K562 (cell line): Measurements from ENCODE around the gene CLDN7. TPM values are rescaled to one million over a fixed set of nuclear protein-coding genes. Genes with fewer than 3 reads are reported as not detected.
A peak's percentile ranks its signal among the peaks of the same experiment; 100 is the strongest.

Experiments used
- CBX5 ChIP-seq: IDR thresholded peaks from 2 replicates; pipeline ENCODE4 v1.6.1; 2014; ENCODE audit warnings: low read depth, borderline replicate concordance
- CBX8 ChIP-seq: fragments of 200-600 bp; sonication (generic); IDR thresholded peaks from 2 replicates; pipeline ENCODE4 v1.6.1; 2012; ENCODE audit warnings: borderline replicate concordance, mixed run types, low read depth, mild to moderate bottlenecking, moderate library complexity, mixed read lengths, low read length, control low read depth, inconsistent platforms; ENCODE audit not compliant: poor library complexity, severe bottlenecking; ENCODE audit errors: extremely low read depth
- CREM ChIP-seq: IDR thresholded peaks from 2 replicates; pipeline ENCODE4 v1.6.1; 2014; ENCODE audit warnings: antibody characterized with exemption, low read depth
- HMG20A ChIP-seq: fragments of 450-650 bp; formaldehyde crosslinking; conservative IDR thresholded peaks from 2 replicates; pipeline ENCODE4 v1.4.0; 2020; ENCODE audit warnings: mild to moderate bottlenecking, mixed read lengths
- HMG20B ChIP-seq: fragments of 250-450 bp; sonication (Bioruptor Pico); IDR thresholded peaks from 2 replicates; pipeline ENCODE4 v1.5.0; 2021; ENCODE audit warnings: mild to moderate bottlenecking
- MAFF ChIP-seq: IDR thresholded peaks from 2 replicates; pipeline ENCODE4 v1.6.1; 2012; ENCODE audit warnings: low read length, improper control_type of control experiment
- MBD2 ChIP-seq: sonication (generic); IDR thresholded peaks from 2 replicates; pipeline ENCODE4 v1.6.1; 2016; ENCODE audit warnings: low read depth, borderline replicate concordance
- MEIS2 ChIP-seq: fragments of 450-650 bp; IDR thresholded peaks from 2 replicates; pipeline ENCODE4 v1.6.1; 2014; ENCODE audit warnings: mild to moderate bottlenecking; ENCODE audit not compliant: partially characterized antibody
- NRF1 ChIP-seq, 2 experiments: fragments of 450-650 bp; IDR thresholded peaks in 1 of 2; conservative IDR thresholded peaks in 1 of 2; 2 replicates each; pipeline ENCODE4 v1.6.1; 2014; ENCODE audit warnings: mild to moderate bottlenecking in 2 of 2
- PYGO2 ChIP-seq: fragments of 450-650 bp; IDR thresholded peaks from 2 replicates; pipeline ENCODE4 v1.6.1; 2016; ENCODE audit warnings: mild to moderate bottlenecking, missing genetic modification characterization, moderate library complexity, missing compliant biosample characterization
- RBFOX2 ChIP-seq: fragments of 200-400 bp; formaldehyde crosslinking; IDR thresholded peaks from 2 replicates; pipeline ENCODE4 v1.6.1; 2017; ENCODE audit warnings: low read depth, mild to moderate bottlenecking, low read length, moderate library complexity
- RFX7 ChIP-seq: fragments of 250-450 bp; sonication (Bioruptor Pico); IDR thresholded peaks from 2 replicates; pipeline ENCODE4 v1.5.1; 2021; ENCODE audit warnings: mild to moderate bottlenecking
- U2AF2 ChIP-seq: fragments of 200-400 bp; formaldehyde crosslinking; optimal IDR thresholded peaks from 2 replicates; pipeline ENCODE3; 2017; ENCODE audit warnings: low read depth, mild to moderate bottlenecking, low read length
- ZNF445 ChIP-seq: fragments of 250-450 bp; sonication (Bioruptor Pico); IDR thresholded peaks from 2 replicates; pipeline ENCODE4 v1.4.0; 2020; ENCODE audit warnings: low read depth, mild to moderate bottlenecking, moderate library complexity
- polyA plus RNA-seq, 8 experiments: library from polyadenylated mRNA; depleted of rRNA in 4 of 8; stranded (reverse) in 5 of 8; unstranded in 3 of 8; fragments of >200 nt; fragmentation: Nextera tagmentation in 2 of 8; fragmentation: Illumina TruSeq in 1 of 8; extraction: Ambion mirVana in 2 of 8; extraction: Trizol in 1 of 8; gene quantifications; 2 replicates each; pipeline versions ENCODE4 v1.2.1 to v1.2.3, GENCODE V29; 2011 to 2014; ENCODE audit warnings: inconsistent platforms in 1 of 8, missing spikeins in 1 of 8
- total RNA-seq, 7 experiments: library from RNA; depleted of rRNA in 6 of 7; stranded (reverse); fragments of >200 nt in 6 of 7; fragmentation: Illumina TruSeq in 2 of 7; extraction: Trizol in 2 of 7; gene quantifications; 2 replicates each; pipeline versions ENCODE4 v1.2.1 to v1.2.3, GENCODE V29; 2011 to 2021; ENCODE audit warnings: low replicate concordance in 1 of 7
- TF ChIP-seq, protein P1 (sequence below): IDR thresholded peaks from 3 replicates; pipeline ENCODE4 v1.6.1; 2011; ENCODE audit warnings: borderline replicate concordance, mild to moderate bottlenecking, moderate library complexity; ENCODE audit not compliant: insufficient read length; ENCODE audit errors: extremely low read depth
- TF ChIP-seq, protein P2 (sequence below), 2 experiments: fragments of 200-800 bp in 1 of 2; sonication (Bioruptor generic) in 1 of 2; sonication (generic) in 1 of 2; formaldehyde crosslinking in 1 of 2; IDR thresholded peaks in 1 of 2; conservative IDR thresholded peaks in 1 of 2; 2 replicates each; pipeline versions ENCODE4 v1.5.0 to v1.6.1; 2016 to 2020; ENCODE audit warnings: missing compliant biosample characterization in 1 of 2, missing genetic modification characterization in 1 of 2, missing genetic modification reagents in 1 of 2
- TF ChIP-seq, protein P3 (sequence below): fragments of 450-650 bp; formaldehyde crosslinking; IDR thresholded peaks from 2 replicates; pipeline ENCODE4 v1.4.0; 2020; ENCODE audit warnings: mild to moderate bottlenecking, moderate library complexity
- TF ChIP-seq, protein P4 (sequence below): fragments of 250-450 bp; sonication (Bioruptor Pico); IDR thresholded peaks from 2 replicates; pipeline ENCODE4 v1.5.0; 2021; ENCODE audit warnings: mild to moderate bottlenecking, borderline replicate concordance

CLDN7 gene
- total and polyA plus RNA-seq, 9 of the 15 experiments (the other 6 are each of a cell fraction or from before 2014, with no cell fraction given): 2.2 to 14.5 (median 7.6) TPM

DNA sequence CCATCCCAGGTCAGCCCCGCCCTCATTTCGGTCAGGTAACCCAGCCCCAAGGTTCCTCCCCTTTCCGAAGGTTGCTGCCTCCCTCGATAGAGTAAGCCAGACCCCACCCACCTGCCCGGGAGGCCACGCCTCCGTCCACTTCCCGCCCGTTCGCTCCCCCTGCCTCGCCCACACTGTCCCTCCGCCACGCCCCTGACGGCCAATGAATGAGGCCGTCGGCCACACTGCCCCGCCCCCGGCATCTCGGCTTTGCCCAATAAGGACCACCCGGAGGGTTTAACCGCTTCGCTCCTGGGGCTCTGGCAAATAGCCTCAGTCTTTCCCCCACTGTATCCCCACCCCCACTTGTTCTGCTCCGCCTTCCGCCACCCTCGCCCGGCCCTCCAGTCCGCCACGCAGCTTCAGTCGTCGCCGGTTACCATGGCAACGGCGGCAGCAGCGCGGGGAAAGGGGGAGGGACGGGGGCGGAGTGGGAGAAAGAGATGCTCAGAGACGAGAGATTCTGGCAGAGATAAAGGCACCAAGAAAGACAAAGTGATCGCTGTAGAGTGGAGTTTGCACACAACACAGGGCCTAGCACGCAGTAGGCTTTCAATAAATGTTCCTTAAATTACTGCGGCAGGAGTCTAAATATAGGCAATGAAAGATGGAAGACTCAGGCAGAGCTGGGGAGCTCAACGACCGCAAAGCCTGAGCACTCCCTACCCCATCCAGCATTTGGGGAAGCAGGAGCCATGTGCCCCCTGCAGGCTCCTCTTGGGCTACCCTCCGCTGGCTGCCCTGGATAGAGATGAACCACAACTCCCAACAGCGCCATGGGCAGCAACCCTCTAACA, 47.8 kb downstream of the CLDN7 start (continued):
- TF ChIP-seq, protein P1, sequence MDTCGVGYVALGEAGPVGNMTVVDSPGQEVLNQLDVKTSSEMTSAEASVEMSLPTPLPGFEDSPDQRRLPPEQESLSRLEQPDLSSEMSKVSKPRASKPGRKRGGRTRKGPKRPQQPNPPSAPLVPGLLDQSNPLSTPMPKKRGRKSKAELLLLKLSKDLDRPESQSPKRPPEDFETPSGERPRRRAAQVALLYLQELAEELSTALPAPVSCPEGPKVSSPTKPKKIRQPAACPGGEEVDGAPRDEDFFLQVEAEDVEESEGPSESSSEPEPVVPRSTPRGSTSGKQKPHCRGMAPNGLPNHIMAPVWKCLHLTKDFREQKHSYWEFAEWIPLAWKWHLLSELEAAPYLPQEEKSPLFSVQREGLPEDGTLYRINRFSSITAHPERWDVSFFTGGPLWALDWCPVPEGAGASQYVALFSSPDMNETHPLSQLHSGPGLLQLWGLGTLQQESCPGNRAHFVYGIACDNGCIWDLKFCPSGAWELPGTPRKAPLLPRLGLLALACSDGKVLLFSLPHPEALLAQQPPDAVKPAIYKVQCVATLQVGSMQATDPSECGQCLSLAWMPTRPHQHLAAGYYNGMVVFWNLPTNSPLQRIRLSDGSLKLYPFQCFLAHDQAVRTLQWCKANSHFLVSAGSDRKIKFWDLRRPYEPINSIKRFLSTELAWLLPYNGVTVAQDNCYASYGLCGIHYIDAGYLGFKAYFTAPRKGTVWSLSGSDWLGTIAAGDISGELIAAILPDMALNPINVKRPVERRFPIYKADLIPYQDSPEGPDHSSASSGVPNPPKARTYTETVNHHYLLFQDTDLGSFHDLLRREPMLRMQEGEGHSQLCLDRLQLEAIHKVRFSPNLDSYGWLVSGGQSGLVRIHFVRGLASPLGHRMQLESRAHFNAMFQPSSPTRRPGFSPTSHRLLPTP: no peak
- TF ChIP-seq, protein P2, sequence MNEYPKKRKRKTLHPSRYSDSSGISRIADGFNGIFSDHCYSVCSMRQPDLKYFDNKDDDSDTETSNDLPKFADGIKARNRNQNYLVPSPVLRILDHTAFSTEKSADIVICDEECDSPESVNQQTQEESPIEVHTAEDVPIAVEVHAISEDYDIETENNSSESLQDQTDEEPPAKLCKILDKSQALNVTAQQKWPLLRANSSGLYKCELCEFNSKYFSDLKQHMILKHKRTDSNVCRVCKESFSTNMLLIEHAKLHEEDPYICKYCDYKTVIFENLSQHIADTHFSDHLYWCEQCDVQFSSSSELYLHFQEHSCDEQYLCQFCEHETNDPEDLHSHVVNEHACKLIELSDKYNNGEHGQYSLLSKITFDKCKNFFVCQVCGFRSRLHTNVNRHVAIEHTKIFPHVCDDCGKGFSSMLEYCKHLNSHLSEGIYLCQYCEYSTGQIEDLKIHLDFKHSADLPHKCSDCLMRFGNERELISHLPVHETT (CRISPR knock-in tag; conservative IDR thresholded peaks at IDR 0.05 in 1 of 2, IDR thresholded peaks at IDR 0.05 in 1 of 2): no peak; a peak in 1 of 4 replicates
- TF ChIP-seq, protein P3, sequence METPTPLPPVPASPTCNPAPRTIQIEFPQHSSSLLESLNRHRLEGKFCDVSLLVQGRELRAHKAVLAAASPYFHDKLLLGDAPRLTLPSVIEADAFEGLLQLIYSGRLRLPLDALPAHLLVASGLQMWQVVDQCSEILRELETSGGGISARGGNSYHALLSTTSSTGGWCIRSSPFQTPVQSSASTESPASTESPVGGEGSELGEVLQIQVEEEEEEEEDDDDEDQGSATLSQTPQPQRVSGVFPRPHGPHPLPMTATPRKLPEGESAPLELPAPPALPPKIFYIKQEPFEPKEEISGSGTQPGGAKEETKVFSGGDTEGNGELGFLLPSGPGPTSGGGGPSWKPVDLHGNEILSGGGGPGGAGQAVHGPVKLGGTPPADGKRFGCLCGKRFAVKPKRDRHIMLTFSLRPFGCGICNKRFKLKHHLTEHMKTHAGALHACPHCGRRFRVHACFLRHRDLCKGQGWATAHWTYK (CRISPR knock-in tag): no peak
- TF ChIP-seq ZNF445 (CRISPR knock-in tag): no peak
- TF ChIP-seq CBX8: no peak
- TF ChIP-seq, protein P4, sequence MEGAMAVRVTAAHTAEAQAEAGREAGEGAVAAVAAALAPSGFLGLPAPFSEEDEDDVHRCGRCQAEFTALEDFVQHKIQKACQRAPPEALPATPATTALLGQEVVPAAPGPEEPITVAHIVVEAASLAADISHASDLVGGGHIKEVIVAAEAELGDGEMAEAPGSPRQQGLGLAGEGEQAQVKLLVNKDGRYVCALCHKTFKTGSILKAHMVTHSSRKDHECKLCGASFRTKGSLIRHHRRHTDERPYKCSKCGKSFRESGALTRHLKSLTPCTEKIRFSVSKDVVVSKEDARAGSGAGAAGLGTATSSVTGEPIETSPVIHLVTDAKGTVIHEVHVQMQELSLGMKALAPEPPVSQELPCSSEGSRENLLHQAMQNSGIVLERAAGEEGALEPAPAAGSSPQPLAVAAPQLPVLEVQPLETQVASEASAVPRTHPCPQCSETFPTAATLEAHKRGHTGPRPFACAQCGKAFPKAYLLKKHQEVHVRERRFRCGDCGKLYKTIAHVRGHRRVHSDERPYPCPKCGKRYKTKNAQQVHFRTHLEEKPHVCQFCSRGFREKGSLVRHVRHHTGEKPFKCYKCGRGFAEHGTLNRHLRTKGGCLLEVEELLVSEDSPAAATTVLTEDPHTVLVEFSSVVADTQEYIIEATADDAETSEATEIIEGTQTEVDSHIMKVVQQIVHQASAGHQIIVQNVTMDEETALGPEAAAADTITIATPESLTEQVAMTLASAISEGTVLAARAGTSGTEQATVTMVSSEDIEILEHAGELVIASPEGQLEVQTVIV (CRISPR knock-in tag): no peak
- no peak for TF ChIP-seq RFX7
- TF ChIP-seq HMG20A (CRISPR knock-in tag): no peak
- TF ChIP-seq NRF1 (conservative IDR thresholded peaks at IDR 0.05 in 1 of 2, IDR thresholded peaks at IDR 0.05 in 1 of 2): peak; percentile 28 to 31
- no peak for TF ChIP-seq HMG20B
- TF ChIP-seq RBFOX2: peak; percentile 27; the same call in 1 of the 2 replicates
- TF ChIP-seq PYGO2 (tag): no peak
- no peak for TF ChIP-seq CBX5
- no peak for TF ChIP-seq U2AF2
- TF ChIP-seq MEIS2: no peak
- no peak for TF ChIP-seq MAFF
- TF ChIP-seq MBD2: 0 out of 2 replicates have a peak, but pooled peaks have one; percentile 57
- peak; percentile 15; the same call in 1 of the 2 replicates for TF ChIP-seq CREM
